Measurements from ENCODE around the gene FOXN1.
"Not testable (repeated sequence)": the region's sequence is repeated elsewhere in the genome, so short reads cannot be mapped to it uniquely, and the experiment has no call there.

Gene FOXN1

GRCh38 chr17:28501421-28502284 is 4.5 kb upstream of the FOXN1 start:
- DNase-seq = peak; percentile 57

- DNase-seq = peak; percentile 73
These were observed 2.7 kb upstream of the FOXN1 start for GRCh38 chr17:28503420-28503819.

DNA sequence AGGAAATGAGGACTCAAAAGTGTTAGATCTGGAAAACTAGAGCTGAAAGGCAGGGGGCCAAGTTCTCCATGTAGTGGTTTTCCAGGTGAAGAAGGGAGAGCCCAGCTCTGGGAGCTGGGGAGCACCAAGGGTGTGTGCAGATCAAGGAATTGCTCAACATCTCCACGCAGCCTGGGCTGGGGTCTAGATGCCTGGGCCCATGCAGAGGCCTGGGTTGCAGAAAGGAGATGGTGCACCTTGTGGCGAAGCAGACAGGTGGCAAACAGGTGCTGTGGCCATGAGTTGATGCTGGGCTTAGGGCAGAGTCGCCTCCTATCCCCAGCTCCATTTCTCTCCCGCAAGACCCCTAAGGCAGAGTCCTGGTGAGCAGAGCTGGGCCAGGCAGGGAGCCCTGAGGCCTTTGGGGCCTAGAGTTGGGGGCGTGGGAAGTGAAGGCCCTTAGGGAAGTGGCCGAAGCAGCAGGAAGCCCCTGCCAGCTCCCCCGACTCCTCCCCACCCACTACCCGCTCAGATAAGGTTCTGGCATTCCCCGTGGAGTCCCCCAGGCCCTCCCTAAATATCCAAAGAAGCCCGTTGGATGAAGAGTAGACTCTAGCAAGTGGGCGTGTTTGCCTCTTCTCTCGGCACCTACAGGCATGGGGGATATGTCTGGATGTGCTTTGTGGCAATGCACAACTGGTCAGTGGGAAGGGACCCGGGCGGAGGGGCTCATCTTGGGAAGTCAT is 777 bp downstream of the FOXN1 start:
- DNase-seq = peak; percentile 19

DNA sequence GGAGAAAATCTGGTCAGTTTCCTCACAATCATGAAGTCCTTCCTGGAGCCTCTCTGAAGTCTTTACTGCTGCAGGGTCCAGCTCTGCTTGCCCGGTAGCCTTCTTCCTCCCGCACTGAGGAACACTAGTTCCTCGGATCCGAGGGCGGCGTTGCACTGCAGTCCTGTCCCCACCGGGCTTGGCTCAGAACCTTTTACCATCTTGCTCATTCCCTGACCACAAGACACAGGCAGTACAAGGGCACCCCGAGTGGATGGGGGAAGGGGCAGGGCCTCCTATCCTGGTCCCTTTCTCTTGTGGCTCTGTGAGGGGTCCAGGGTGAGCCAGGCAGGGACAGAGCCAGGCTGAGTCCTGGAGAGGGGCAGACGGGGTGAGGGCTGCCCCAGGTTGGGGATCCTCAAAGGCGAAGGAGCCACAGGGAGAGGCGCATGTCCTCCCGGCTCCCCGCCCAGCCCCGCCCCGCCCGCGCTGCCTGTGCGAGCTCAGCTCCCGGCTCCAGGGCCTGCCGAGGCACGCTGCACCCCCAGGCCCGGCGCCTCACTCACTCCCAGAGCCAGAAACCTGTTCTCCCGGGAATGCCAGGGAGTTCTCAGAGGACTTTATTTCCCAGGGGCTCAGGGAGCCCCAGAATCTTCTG is 1.5 kb downstream of the FOXN1 start:
- peak; percentile 71 for DNase-seq

- DNase-seq = peak; percentile 71
These were observed 2.1 kb downstream of the FOXN1 start for GRCh38 chr17:28508211-28508724.

DNA sequence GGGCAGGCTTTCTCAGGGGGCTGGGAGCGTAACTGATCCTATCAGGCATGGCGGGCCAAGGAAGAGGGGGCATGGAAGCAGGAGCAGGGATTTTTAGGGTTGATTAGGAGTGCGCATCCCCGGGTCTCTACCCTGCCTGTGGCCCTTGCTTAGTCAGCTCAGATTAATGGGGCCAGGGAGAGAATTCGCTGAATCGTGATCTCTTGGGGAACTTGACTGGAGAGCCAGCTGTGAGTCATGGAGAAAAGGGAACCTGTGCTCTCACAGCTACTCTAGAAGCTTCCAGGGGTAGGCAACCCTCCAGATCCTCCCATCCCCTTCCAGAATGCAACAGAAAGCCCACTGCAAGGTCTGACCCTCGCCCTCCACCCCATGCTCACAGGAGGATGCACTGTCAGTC is 3.6 kb downstream of the FOXN1 start:
- DNase-seq = no peak

DNA sequence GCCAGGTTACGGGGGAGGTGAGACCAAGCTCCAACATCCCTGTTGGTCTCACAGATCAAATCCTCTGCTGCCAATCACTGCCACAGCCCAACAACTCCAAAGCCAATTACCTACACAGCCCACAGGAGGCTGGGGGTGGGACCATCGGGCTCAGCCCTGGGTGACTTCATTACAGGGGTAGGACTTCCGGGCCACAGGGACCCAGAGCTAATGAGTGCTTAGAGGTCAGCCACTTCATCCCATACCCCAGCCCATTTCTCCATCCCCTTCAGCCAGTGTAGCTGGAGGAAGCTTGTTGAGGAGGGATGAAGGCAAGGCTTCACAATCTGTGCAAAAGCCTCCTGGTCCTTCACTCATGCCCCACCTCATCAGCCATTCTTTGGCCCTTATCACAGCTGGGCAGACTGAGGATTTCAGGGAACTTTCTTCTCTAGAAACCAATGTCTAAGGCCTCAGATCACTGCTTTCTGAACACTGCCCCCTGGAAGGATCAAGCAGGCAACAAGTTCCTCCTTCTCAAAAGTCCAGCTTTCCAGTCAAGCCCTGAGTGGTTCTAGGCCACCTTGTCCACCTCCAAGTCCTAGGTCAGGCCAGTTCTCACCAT is 5.8 kb downstream of the FOXN1 start:
- DNase-seq = peak; percentile 56

GRCh38 chr17:28513476-28513875 is 7.3 kb downstream of the FOXN1 start:
- no peak for DNase-seq

- DNase-seq = no peak
These were observed 8.4 kb downstream of the FOXN1 start for GRCh38 chr17:28514561-28515002.

- DNase-seq = no peak
These were observed 9.4 kb downstream of the FOXN1 start for GRCh38 chr17:28515518-28515917.

GRCh38 chr17:28518132-28518531 is 12.0 kb downstream of the FOXN1 start:
- DNase-seq = no peak

DNA sequence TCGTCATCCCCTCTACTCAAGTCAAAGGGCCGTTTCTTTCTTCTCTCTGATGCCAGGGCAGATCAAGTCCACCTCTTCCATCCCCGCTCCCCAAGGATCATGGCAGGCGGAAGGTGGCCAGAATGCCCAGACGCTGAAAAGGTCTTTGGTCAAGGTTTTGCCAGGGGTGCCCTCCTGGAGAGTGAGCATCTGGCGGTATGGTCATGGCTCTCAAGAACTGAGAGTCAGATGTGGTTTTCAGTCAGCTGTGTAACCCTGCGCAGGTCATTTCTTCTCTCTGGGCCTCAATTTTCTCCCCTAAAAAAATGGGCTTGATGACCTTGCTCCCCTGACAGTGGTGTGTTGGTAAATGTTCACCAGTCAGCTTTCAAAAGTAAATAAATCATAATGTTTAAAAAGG is 12.4 kb downstream of the FOXN1 start:
- DNase-seq = no peak

DNA sequence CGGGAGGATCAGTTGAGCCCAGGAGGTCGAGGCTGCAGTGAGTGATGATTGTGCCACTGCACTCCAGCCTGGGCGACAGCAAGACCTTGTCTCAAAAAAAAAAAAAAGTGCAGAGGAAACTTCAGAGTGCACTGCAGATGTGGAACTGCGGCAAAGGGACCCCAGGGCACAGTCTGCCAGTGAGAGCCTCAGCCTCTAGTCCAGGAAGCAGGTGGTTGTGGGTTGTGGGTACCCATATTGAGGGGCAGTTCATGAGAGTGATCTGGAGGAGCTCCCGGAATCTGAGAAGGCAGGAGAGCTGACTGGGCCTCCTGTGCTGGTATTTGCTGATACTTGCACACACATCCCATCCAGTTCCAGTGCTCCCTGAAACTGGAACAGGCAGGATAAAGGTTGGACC is 13.1 kb downstream of the FOXN1 start:
- DNase-seq = no peak

DNA sequence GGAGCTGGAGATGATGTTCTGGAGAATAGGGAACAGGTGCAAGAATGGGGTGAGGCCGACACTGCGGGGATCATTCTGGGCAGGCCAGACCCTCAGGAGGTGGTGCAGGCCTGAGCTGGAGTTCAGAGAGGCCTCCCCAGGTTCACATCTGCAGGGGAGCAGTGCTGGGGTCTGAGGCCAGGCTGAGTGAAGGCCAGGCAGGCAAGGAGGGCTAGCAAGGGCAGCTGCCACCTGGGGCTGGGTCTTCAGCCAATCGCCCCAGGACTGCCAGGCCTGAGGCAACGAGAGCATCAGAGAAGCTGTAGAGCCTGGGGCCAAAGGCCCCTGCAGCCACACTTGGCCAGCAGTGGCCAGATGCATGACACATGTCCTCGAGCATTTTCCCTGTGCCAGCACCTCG is 14.5 kb downstream of the FOXN1 start:
- DNase-seq = no peak

DNA sequence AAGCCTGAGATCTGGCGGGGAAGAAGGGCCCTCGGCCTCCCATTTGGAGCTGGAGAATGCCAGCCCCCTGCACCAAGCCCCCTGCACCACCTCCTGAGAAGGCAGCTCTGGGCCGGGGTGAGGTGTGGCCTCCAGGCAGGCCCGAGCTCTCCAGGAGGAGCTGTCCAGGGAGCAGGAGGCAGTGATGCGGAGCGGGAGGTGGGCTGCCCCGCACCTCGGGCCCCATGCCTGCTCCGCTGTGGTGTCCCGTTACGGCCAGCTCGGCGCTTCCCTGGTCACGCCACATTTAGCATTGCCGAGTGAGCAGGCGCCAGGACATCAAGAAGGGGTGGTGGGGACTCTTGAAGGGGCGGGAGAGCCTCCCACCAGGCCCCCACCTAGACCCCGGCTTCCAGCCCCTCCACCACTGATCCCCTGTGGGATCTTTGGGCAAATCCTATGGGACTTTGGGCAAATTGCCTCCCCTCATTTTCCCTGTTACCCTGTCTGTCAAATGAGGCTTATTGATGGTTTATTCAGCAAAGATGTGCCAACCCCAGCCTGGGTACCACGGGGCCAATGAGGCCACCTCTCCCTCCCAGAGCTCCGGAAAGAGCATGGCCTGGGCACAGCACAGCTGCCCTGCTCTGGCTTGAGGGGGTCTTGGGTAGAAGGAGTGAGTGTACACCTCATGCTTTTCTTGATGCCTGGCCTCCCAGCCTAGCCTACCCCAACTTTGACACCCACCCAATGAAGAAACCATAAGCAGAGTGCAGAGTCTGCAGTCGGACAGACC is 15.3 kb downstream of the FOXN1 start:
- DNase-seq = no peak

DNA sequence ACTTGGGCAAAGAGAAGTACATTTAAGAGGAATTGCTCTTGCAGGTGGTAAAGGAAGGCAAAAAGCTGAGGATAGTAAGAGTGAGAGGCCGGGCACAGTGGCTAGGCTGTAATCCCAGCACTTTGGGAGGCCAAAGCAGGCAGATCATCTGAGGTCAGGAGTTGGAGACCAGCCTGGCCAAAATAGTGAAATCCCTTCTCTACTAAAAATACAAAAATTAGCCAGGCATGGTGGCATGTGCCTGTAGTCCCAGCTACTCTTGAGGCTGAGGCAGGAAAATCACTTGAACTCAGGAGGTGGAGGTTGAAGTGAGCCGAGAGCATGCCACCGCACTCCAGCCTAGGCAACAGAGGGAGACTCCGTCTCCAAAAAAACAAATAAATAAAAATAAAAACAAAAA is 16.1 kb downstream of the FOXN1 start:
- not testable (repeated sequence) for DNase-seq

DNA sequence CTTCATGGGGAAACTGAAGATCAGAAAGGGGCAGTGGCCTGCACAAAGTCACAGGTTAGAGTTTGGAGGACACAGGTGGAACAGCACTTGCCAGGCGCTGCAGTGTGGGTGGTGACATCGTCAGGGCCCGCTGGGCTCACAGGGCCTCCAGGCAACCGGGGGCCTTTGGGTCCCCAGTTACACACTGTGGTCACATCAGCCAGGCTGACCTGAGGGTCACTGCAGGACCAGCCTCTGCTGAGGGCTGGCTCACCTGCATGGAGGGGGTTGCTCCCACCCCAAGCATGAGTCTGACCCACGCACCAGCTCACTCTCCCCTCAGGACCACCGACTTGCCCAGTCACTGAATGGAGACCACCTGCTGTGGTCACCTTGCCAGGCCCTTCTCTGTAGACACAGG is 17.0 kb downstream of the FOXN1 start:
- DNase-seq = no peak

DNA sequence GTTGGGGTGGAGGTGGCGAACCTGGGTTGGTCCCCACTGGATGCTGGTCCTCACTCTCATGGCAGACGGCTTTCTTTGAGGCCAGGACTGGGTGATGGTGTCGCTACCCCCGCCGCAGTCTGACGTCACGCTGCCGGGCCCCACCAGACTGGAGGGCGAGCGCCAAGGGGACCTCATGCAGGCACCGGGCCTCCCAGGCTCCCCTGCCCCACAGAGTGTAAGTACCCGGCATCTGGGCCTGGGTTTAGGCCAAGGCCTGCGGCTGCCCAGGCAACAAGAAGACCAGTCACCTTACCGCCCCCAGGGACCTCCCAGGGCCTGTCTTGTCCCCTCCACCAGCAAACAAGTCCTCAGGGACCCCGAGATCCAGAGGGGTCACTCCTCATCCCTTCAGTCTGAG is 17.7 kb downstream of the FOXN1 start:
- no peak for DNase-seq

GRCh38 chr17:28524476-28525424 is 18.6 kb downstream of the FOXN1 start:
- DNase-seq = no peak

GRCh38 chr17:28526381-28526780 is 20.2 kb downstream of the FOXN1 start:
- no peak for DNase-seq

DNA sequence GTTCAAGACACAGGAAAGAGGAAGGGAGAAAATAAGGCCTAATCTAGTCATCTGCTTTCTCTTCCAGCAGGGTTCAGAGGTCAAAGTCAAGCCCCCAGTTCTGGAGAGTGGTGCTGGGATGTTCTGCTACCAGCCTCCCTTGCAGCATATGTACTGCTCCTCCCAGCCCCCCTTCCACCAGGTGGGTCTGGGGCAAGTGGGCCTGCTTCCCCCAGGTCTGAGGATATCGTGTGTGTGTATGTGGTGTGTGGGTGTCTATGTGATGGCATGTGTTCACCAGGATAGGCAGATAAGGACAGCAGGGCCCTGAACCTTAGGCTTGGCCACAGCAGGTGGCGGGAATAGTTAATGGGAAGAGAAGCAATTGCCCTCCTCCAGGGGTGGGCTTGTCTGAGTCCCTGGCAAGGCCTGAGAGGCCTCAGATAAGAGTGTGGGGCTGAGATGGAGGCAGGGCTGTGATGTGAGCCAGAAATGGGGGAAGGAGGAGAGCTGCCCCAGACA is 21.1 kb downstream of the FOXN1 start:
- DNase-seq = no peak
